NB4 (cell line): Measurements from ENCODE around the gene HECTD4.

Source experiments
- MYC ChIP-seq: IDR thresholded peaks from 2 replicates; pipeline ENCODE4 v1.6.1; 2011; ENCODE audit warnings: low read depth, low read length
- POLR2A ChIP-seq: IDR thresholded peaks from 2 replicates; pipeline ENCODE4 v1.6.1; 2011; ENCODE audit warnings: mild to moderate bottlenecking; ENCODE audit not compliant: insufficient read length; ENCODE audit errors: extremely low read depth
- TF ChIP-seq, protein P1 (sequence below): IDR thresholded peaks from one replicate; pipeline ENCODE4 v1.5.1; 2012; ENCODE audit warnings: low read depth, low read length
- TF ChIP-seq, protein P2 (sequence below): IDR thresholded peaks from 2 replicates; pipeline ENCODE4 v1.6.1; 2011; ENCODE audit warnings: low read depth, low read length

DNA sequence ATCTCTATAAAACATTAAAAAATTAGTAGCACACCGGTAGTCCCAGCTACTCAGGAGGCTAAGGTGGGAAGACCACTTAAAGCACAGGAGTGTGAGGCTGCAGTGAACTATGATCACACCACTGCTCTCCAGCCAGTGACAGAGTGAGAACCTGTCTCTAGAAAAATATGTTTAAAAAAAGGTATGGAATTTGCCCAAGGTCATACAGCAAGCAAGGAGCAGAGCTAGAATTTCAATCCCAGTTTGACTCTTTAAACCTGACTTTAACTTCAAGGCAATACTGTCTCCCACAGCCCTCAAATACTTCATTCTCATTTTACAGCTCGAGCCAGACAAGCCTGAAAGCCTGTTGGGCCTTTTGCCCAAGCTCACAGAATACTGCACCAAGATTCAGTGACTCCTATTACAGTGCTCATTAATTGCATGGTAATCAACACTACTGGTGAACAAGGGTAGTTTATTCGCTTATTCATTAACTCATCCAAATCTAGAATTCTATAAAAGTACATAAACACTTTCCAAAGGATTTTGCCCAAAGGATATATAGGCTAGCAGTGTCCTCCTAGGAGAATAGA, 8.0 kb downstream of the HECTD4 start:
- TF ChIP-seq, protein P1, sequence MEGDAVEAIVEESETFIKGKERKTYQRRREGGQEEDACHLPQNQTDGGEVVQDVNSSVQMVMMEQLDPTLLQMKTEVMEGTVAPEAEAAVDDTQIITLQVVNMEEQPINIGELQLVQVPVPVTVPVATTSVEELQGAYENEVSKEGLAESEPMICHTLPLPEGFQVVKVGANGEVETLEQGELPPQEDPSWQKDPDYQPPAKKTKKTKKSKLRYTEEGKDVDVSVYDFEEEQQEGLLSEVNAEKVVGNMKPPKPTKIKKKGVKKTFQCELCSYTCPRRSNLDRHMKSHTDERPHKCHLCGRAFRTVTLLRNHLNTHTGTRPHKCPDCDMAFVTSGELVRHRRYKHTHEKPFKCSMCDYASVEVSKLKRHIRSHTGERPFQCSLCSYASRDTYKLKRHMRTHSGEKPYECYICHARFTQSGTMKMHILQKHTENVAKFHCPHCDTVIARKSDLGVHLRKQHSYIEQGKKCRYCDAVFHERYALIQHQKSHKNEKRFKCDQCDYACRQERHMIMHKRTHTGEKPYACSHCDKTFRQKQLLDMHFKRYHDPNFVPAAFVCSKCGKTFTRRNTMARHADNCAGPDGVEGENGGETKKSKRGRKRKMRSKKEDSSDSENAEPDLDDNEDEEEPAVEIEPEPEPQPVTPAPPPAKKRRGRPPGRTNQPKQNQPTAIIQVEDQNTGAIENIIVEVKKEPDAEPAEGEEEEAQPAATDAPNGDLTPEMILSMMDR, result no peak
- no peak for TF ChIP-seq POLR2A
- no peak for TF ChIP-seq MYC
- TF ChIP-seq, protein P2, sequence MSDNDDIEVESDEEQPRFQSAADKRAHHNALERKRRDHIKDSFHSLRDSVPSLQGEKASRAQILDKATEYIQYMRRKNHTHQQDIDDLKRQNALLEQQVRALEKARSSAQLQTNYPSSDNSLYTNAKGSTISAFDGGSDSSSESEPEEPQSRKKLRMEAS, result no peak
